H9 (cell line): ENCODE measurements around the gene DOCK10. TPM values are rescaled to one million over a fixed set of nuclear protein-coding genes. Genes with fewer than 3 reads are reported as not detected.

Experiments
- DNase-seq: peaks from one replicate; pipeline ENCODE4 v3.0.0-alpha.2; 2017
- H2AFZ ChIP-seq: one replicate; pipeline ENCODE4 v1.6.1; 2013; ENCODE audit warnings: mild to moderate bottlenecking, low read length, control low read depth, moderate library complexity
- H2AK5ac ChIP-seq: 2 replicates; pipeline ENCODE4 v1.6.1; 2013; ENCODE audit warnings: low read length, control low read depth, mixed read lengths; ENCODE audit not compliant: insufficient read length
- H2BK120ac ChIP-seq: one replicate; pipeline ENCODE4 v1.6.1; 2013; ENCODE audit warnings: low read depth, mild to moderate bottlenecking, low read length, control low read depth, inconsistent platforms; ENCODE audit not compliant: poor library complexity, severe bottlenecking
- H2BK12ac ChIP-seq: 2 replicates; pipeline ENCODE4 v1.6.1; 2013; ENCODE audit warnings: low read length, control low read depth, mixed read lengths, low read depth; ENCODE audit not compliant: insufficient read length
- H2BK15ac ChIP-seq: 2 replicates; pipeline ENCODE4 v1.6.1; 2013; ENCODE audit warnings: low read depth, low read length, control low read depth
- H2BK20ac ChIP-seq: one replicate; pipeline ENCODE4 v1.6.1; 2013; ENCODE audit warnings: low read depth, mild to moderate bottlenecking, low read length, control low read depth, inconsistent platforms; ENCODE audit not compliant: poor library complexity, severe bottlenecking
- H2BK5ac ChIP-seq: 2 replicates; pipeline ENCODE4 v1.6.1; 2013; ENCODE audit warnings: low read length, control low read depth, mixed read lengths; ENCODE audit not compliant: insufficient read length
- H3K14ac ChIP-seq: 2 replicates; pipeline ENCODE4 v1.6.1; 2013; ENCODE audit warnings: low read length, control low read depth; ENCODE audit not compliant: insufficient read depth
- H3K18ac ChIP-seq: 2 replicates; pipeline ENCODE4 v1.6.1; 2013; ENCODE audit warnings: low read depth, mild to moderate bottlenecking, mixed read lengths, low read length, control low read depth; ENCODE audit not compliant: insufficient read length
- H3K23ac ChIP-seq: 2 replicates; pipeline ENCODE4 v1.6.1; 2013; ENCODE audit warnings: low read length, control low read depth, mixed read lengths, low read depth; ENCODE audit not compliant: insufficient read length
- H3K23me2 ChIP-seq: 2 replicates; pipeline ENCODE4 v1.6.1; 2013; ENCODE audit warnings: low read depth, mild to moderate bottlenecking, mixed read lengths, low read length, control low read depth; ENCODE audit not compliant: insufficient read length, poor library complexity, severe bottlenecking
- H3K27ac ChIP-seq: 2 replicates; pipeline ENCODE4 v1.5.1; 2013; ENCODE audit warnings: low read length, control low read depth, mixed read lengths, low read depth; ENCODE audit not compliant: insufficient read length
- H3K27me3 ChIP-seq: 2 replicates; pipeline ENCODE4 v1.6.1; 2013; ENCODE audit warnings: low read length, control low read depth, inconsistent platforms; ENCODE audit not compliant: insufficient read depth
- H3K4ac ChIP-seq: 2 replicates; pipeline ENCODE4 v1.6.1; 2013; ENCODE audit warnings: low read depth, mild to moderate bottlenecking, control low read depth, inconsistent platforms, low read length, moderate library complexity
- H3K4me1 ChIP-seq: 2 replicates; pipeline ENCODE4 v1.6.1; 2013; ENCODE audit warnings: low read length, control low read depth, inconsistent platforms; ENCODE audit not compliant: insufficient read depth
- H3K4me2 ChIP-seq: 2 replicates; pipeline ENCODE4 v1.6.1; 2013; ENCODE audit warnings: low read length, control low read depth, mixed read lengths; ENCODE audit not compliant: insufficient read length, insufficient read depth
- H3K56ac ChIP-seq: 2 replicates; pipeline ENCODE4 v1.6.1; 2013; ENCODE audit warnings: low read depth, mild to moderate bottlenecking, mixed read lengths, low read length, control low read depth; ENCODE audit not compliant: insufficient read length
- H3K79me1 ChIP-seq: 2 replicates; pipeline ENCODE4 v1.6.1; 2013; ENCODE audit warnings: low read depth, mild to moderate bottlenecking, moderate library complexity, low read length, control low read depth, inconsistent platforms; ENCODE audit not compliant: insufficient read depth, poor library complexity, severe bottlenecking
- H3K79me2 ChIP-seq: 2 replicates; pipeline ENCODE4 v1.6.1; 2013; ENCODE audit warnings: low read length, control low read depth, inconsistent platforms; ENCODE audit not compliant: insufficient read depth
- H3K9ac ChIP-seq: 2 replicates; pipeline ENCODE4 v1.6.1; 2013; ENCODE audit warnings: low read length, control low read depth, mixed read lengths; ENCODE audit not compliant: insufficient read length; ENCODE audit errors: extremely low read depth
- H3K9me3 ChIP-seq: one replicate; pipeline ENCODE4 v1.6.1; 2013; ENCODE audit warnings: low read depth, low read length, inconsistent platforms; ENCODE audit not compliant: control insufficient read depth
- H3T11ph ChIP-seq: one replicate; pipeline ENCODE4 v1.6.1; 2013; ENCODE audit warnings: mild to moderate bottlenecking, low read length, control low read depth, inconsistent platforms
- H4K20me1 ChIP-seq: one replicate; pipeline ENCODE4 v1.6.1; 2013; ENCODE audit not compliant: control insufficient read depth, insufficient read length, insufficient read depth
- H4K5ac ChIP-seq: 2 replicates; pipeline ENCODE4 v1.6.1; 2013; ENCODE audit warnings: low read depth, mild to moderate bottlenecking, mixed read lengths, low read length, control low read depth; ENCODE audit not compliant: insufficient read length
- H4K8ac ChIP-seq: replicated peaks from 2 replicates; pipeline ENCODE4 v1.6.1; 2013; ENCODE audit warnings: low read length, control low read depth, mixed read lengths, low read depth; ENCODE audit not compliant: insufficient read length
- H4K91ac ChIP-seq: 2 replicates; pipeline ENCODE4 v1.6.1; 2013; ENCODE audit warnings: low read depth, mild to moderate bottlenecking, moderate library complexity, mixed read lengths, low read length, control low read depth; ENCODE audit not compliant: insufficient read length
- H3K27ac Mint-ChIP-seq, 3 experiments: 2 replicates in 2 of 3; 3 replicates in 1 of 3; pipeline ENCODE4 v1.8.0; 2020 to 2021; ENCODE audit warnings: mixed read lengths in 3 of 3, mild to moderate bottlenecking in 1 of 3, moderate library complexity in 1 of 3
- H3K27me3 Mint-ChIP-seq: 2 replicates; pipeline ENCODE4 v1.8.0; 2021; ENCODE audit warnings: low read depth, mild to moderate bottlenecking, moderate library complexity, mixed read lengths
- H3K36me3 Mint-ChIP-seq, 3 experiments: 2 replicates in 2 of 3; 3 replicates in 1 of 3; pipeline ENCODE4 v1.8.0; 2020 to 2021; ENCODE audit warnings: low read depth in 3 of 3, mixed read lengths in 3 of 3; ENCODE audit not compliant: insufficient read depth in 1 of 3
- H3K4me1 Mint-ChIP-seq, 2 experiments: 2 replicates each; pipeline ENCODE4 v1.8.0; 2020; ENCODE audit warnings: mixed read lengths in 2 of 2
- H3K4me3 Mint-ChIP-seq, 2 experiments: 2 replicates in 1 of 2; 3 replicates in 1 of 2; pipeline ENCODE4 v1.8.0; 2020 to 2021; ENCODE audit warnings: mild to moderate bottlenecking in 2 of 2, mixed read lengths in 2 of 2, moderate library complexity in 1 of 2
- H3K9me3 Mint-ChIP-seq, 2 experiments: 2 replicates in 1 of 2; 3 replicates in 1 of 2; pipeline ENCODE4 v1.8.0; 2020; ENCODE audit warnings: mild to moderate bottlenecking in 2 of 2, mixed read lengths in 2 of 2, moderate library complexity in 1 of 2
- WGBS: extraction: QIAGEN DNeasy Blood & Tissue Kit; methylation state at CpG from one replicate; pipeline ENCODE4 v1.1.7; 2013; ENCODE audit warnings: missing lambda C conversion rate, low lambda C conversion rate, mixed read lengths; ENCODE audit not compliant: insufficient read length; ENCODE audit errors: extremely low coverage; 5-methylcytosine and 5-hydroxymethylcytosine counted together
- total RNA-seq: library from RNA; stranded (reverse); gene quantifications from 2 replicates; pipeline ENCODE4 v1.2.1, GENCODE V29; 2021
- TF ChIP-seq, protein P1 (sequence below): fragments of 200-600 bp; sonication (generic); conservative IDR thresholded peaks from 3 replicates; pipeline ENCODE4 v1.8.0; 2021; ENCODE audit warnings: antibody characterized with exemption, mild to moderate bottlenecking

Gene DOCK10
- total RNA-seq, 1 experiment from 2014 or later = 0.79 TPM

DNA sequence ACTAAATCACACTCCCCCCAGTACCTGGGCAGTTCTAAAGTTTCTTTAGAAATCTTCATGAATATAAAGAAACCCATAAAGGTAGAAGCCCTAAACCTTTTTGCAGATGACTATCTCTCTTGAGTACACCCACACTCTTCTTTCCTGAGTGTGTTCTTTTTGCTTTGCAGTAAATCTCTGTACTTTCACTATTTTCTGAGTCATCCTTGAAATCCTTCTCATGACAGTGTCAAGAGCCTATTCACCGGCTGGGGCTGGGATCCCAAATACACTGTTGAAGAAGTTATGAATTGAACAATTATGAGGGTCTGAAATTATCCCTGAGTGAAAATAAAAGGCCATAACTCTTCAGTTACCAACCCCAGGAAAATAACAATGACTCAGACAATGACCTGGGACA, 192.2 kb downstream of the DOCK10 start:
- no peak overlapping the region for H3K27ac Mint-ChIP-seq
- Histone ChIP-seq H2AFZ (no peak overlapping the region), H2AK5ac (no peak overlapping the region), H3K27ac (no peak overlapping the region), H3T11ph (no peak overlapping the region), H4K5ac (no peak overlapping the region), H2BK15ac (no peak overlapping the region), H4K20me1 (no peaks in the 10 kb centered on the region), H3K79me1 (no peaks in the 10 kb centered on the region), H3K4me2 (no peak overlapping the region), H3K4me1 (no peaks in the 10 kb centered on the region), H3K18ac (no peak overlapping the region), H3K4ac (no peak overlapping the region), H3K14ac (no peak overlapping the region), H2BK120ac (no peak overlapping the region), H3K27me3 (no peaks in the 10 kb centered on the region), H3K56ac (no peak overlapping the region), H4K8ac (no peak overlapping the region), H2BK12ac (no peak overlapping the region), H4K91ac (no peak overlapping the region), H3K79me2 (no peaks in the 10 kb centered on the region), H2BK5ac (no peak overlapping the region), H3K23ac (no peak overlapping the region), H3K9ac (no peak overlapping the region), H3K23me2 (no peaks in the 10 kb centered on the region), H2BK20ac (no peak overlapping the region), H3K9me3 (no peaks in the 10 kb centered on the region)
- no peak overlapping the region for H3K4me3 Mint-ChIP-seq
- WGBS = no CpG with 5 or more reads among the region's 1 CpG
- no peaks in the 10 kb centered on the region; a peak in 1 of 4 replicates for H3K4me1 Mint-ChIP-seq
- no peaks in the 10 kb centered on the region for H3K36me3 Mint-ChIP-seq
- no peak for DNase-seq
- no peaks in the 10 kb centered on the region; a peak in 1 of 5 replicates for H3K9me3 Mint-ChIP-seq
- TF ChIP-seq, protein P1, sequence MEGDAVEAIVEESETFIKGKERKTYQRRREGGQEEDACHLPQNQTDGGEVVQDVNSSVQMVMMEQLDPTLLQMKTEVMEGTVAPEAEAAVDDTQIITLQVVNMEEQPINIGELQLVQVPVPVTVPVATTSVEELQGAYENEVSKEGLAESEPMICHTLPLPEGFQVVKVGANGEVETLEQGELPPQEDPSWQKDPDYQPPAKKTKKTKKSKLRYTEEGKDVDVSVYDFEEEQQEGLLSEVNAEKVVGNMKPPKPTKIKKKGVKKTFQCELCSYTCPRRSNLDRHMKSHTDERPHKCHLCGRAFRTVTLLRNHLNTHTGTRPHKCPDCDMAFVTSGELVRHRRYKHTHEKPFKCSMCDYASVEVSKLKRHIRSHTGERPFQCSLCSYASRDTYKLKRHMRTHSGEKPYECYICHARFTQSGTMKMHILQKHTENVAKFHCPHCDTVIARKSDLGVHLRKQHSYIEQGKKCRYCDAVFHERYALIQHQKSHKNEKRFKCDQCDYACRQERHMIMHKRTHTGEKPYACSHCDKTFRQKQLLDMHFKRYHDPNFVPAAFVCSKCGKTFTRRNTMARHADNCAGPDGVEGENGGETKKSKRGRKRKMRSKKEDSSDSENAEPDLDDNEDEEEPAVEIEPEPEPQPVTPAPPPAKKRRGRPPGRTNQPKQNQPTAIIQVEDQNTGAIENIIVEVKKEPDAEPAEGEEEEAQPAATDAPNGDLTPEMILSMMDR = no peak
- H3K27me3 Mint-ChIP-seq = no peaks in the 10 kb centered on the region
